Endothelial cell of umbilical vein (primary cell): Measurements from ENCODE around the gene KATNB1. TPM values are rescaled to one million over a fixed set of nuclear protein-coding genes. Genes with fewer than 3 reads are reported as not detected.

ENCODE experiments used
- BruUV-seq: library from RNA; stranded (reverse); fragments of 400-500 nt; replicated peaks from 2 replicates; lab custom pipeline; 2021; lab: Mats Ljungman, UMichigan
- CTCF ChIA-PET: fragments of 300-600, 350-600 bp; sonication (Branson Sonifier 250); formaldehyde crosslinking; loops from one replicate; lab custom pipeline; 2021; ENCODE audit warnings: antibody characterized with exemption, inconsistent platforms; lab: Charles Lee
- POLR2A ChIA-PET: fragments of 300-600, 350-600 bp; sonication (Branson Sonifier 250); formaldehyde crosslinking; loops from one replicate; lab custom pipeline; 2021; ENCODE audit warnings: antibody characterized with exemption, inconsistent platforms; lab: Charles Lee
- DNase-seq: peaks from one replicate; pipeline ENCODE4 v3.0.0-alpha.2; 2011; ENCODE audit warnings: low read depth, low spot score
- FAIRE-seq: peaks from 2 replicates; lab custom pipeline; 2011; peaks lifted over from hg19 to GRCh38; lab: Jason Lieb, UNC
- H2AFZ ChIP-seq: 2 replicates; pipeline ENCODE4 v1.6.0; 2012; ENCODE audit warnings: low read depth, low read length, control low read depth, inconsistent platforms
- H3K27ac ChIP-seq: 2 replicates; pipeline ENCODE4 v1.5.1; 2011; ENCODE audit warnings: low read depth, mild to moderate bottlenecking, control low read depth, low read length, moderate library complexity; ENCODE audit not compliant: insufficient read depth
- H3K27me3 ChIP-seq, 2 experiments: 2 replicates each; pipeline versions ENCODE4 v1.6.0 to v1.6.1; 2011; ENCODE audit warnings: low read length in 2 of 2, mixed read lengths in 1 of 2; ENCODE audit not compliant: control insufficient read depth in 2 of 2, insufficient read depth in 2 of 2
- H3K36me3 ChIP-seq, 2 experiments: 2 replicates in 1 of 2; 3 replicates in 1 of 2; pipeline ENCODE4 v1.5.1; 2011; ENCODE audit warnings: low read length in 2 of 2, mild to moderate bottlenecking in 1 of 2, moderate library complexity in 1 of 2; ENCODE audit not compliant: control insufficient read depth in 2 of 2, insufficient read depth in 2 of 2; ENCODE audit errors: extremely low read depth in 1 of 2
- H3K4me1 ChIP-seq: 3 replicates; pipeline ENCODE4 v1.5.1; 2011; ENCODE audit warnings: mild to moderate bottlenecking, low read length; ENCODE audit not compliant: control insufficient read depth, insufficient read depth; ENCODE audit errors: extremely low read depth
- H3K4me2 ChIP-seq: 2 replicates; pipeline ENCODE4 v1.6.1; 2011; ENCODE audit warnings: low read length, control low read depth, mixed read lengths; ENCODE audit not compliant: insufficient read depth
- H3K4me3 ChIP-seq, 3 experiments: fragments of 200-600 bp in 1 of 3; sonication (generic), shearing (Covaris generic) in 1 of 3; replicated peaks in 1 of 3; 2 replicates each; pipeline ENCODE4 v1.5.1; 2011 to 2016; ENCODE audit warnings: control low read depth in 3 of 3, low read length in 3 of 3, mild to moderate bottlenecking in 2 of 3, inconsistent platforms in 1 of 3, low read depth in 1 of 3, moderate library complexity in 1 of 3; ENCODE audit not compliant: insufficient read depth in 1 of 3
- H3K79me2 ChIP-seq: 2 replicates; pipeline ENCODE4 v1.6.0; 2012; ENCODE audit warnings: low read length, inconsistent platforms; ENCODE audit not compliant: control insufficient read depth, insufficient read depth
- H3K9ac ChIP-seq: replicated peaks from 2 replicates; pipeline ENCODE3; 2011; ENCODE audit warnings: low read length, control low read depth; ENCODE audit not compliant: insufficient read depth; ENCODE audit errors: extremely low read depth
- H3K9me1 ChIP-seq: replicated peaks from 3 replicates; pipeline ENCODE4 v1.6.0; 2011; ENCODE audit warnings: mild to moderate bottlenecking, low read length; ENCODE audit not compliant: control insufficient read depth, insufficient read depth; ENCODE audit errors: extremely low read depth
- H3K9me3 ChIP-seq: replicated peaks from 2 replicates; pipeline ENCODE4 v1.5.1; 2012; ENCODE audit warnings: low read length, inconsistent platforms; ENCODE audit not compliant: control insufficient read depth, insufficient read depth
- H4K20me1 ChIP-seq: replicated peaks from 2 replicates; pipeline ENCODE3; 2011; ENCODE audit warnings: mild to moderate bottlenecking, low read length; ENCODE audit not compliant: control insufficient read depth, insufficient read depth; ENCODE audit errors: extremely low read depth
- CTCF ChIP-seq, 2 donors: IDR thresholded peaks; 1 replicate in 1 of 2; 2 replicates in 1 of 2; pipeline ENCODE4 v1.5.1; 2011; ENCODE audit warnings: low read length in 2 of 2, mild to moderate bottlenecking in 2 of 2, moderate library complexity in 2 of 2, control low read depth in 1 of 2, inconsistent platforms in 1 of 2, low read depth in 1 of 2; ENCODE audit not compliant: insufficient read depth in 1 of 2; ENCODE audit errors: extremely low read depth in 1 of 2
- EZH2 ChIP-seq: IDR thresholded peaks from 2 replicates; pipeline ENCODE4 v1.6.1; 2012; ENCODE audit warnings: borderline replicate concordance, low read depth, mild to moderate bottlenecking, moderate library complexity, low read length, inconsistent platforms; ENCODE audit not compliant: severe bottlenecking
- POLR2A ChIP-seq: IDR thresholded peaks from 2 replicates; pipeline ENCODE4 v1.6.1; 2012; ENCODE audit warnings: low read depth, mild to moderate bottlenecking, control low read depth, low read length
- dilution Hi-C: fragments of 300-500 bp; cut with MboI; formaldehyde crosslinking; loops from one replicate; pipeline ENCODE4 v1.15.0; 2019; ENCODE audit warnings: low sequenced_read_pairs; ENCODE audit not compliant: extremely low pct_ligation_motif_present
- intact Hi-C: fragments of 100-400 bp; cut with micrococcal nuclease; formaldehyde crosslinking; loops from one replicate; pipeline ENCODE4 v1.10.0; 2022
- polyA plus RNA-seq, 4 experiments: library from polyadenylated mRNA; depleted of rRNA in 3 of 4; stranded (reverse) in 3 of 4; unstranded in 1 of 4; fragments of >200 nt; gene quantifications; 2 replicates each; pipeline versions ENCODE4 v1.2.1 to v1.2.3, GENCODE V29; 2011 to 2012; ENCODE audit warnings: missing spikeins in 1 of 4
- total RNA-seq: library from RNA; stranded (reverse); gene quantifications from 2 replicates; pipeline ENCODE4 v1.2.3, GENCODE V29; 2021
- TF ChIP-seq, protein P1 (sequence below): IDR thresholded peaks from 2 replicates; pipeline ENCODE4 v1.6.1; 2011; ENCODE audit not compliant: insufficient read depth, insufficient read length

Gene KATNB1
- total and polyA plus RNA-seq, 2 donors (not counting 3 experiments of a cell fraction or from before 2014, with no cell fraction given) = 25.9 to 35.9 TPM

DNA sequence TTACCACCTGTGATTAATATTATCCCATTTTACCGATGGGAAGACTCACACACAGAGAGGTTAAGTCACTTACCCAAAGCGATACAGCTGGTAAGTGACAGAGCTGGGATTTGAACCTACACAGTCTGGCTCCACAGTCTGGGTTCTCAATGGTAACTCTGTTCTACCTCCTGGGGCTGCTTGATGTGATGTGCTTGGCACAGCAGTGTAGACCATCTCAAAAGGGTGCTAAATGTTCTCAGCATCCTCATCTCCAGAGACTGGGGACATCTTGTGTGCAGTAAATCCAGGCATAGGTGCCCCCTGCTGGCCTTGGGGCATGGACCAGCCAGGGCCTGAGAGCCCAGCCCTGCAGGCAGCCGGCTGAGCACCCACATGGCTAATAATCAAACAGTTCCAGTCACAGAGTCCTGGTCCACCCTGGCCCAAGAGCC is 15.4 kb upstream of the KATNB1 start:
- CTCF ChIA-PET = interaction anchor here (0.8 to 4.4 kb wide), 5 partner anchors 10 to 144 kb away, joined by 3 to 63 read pairs (median 3); no protein-coding TSS in a partner anchor
- H3K4me3 ChIP-seq = no peak overlapping the region
- no peaks in the 10 kb centered on the region for H3K79me2 ChIP-seq
- POLR2A ChIA-PET = no interaction called here
- BruUV-seq = no TSS peak
- H3K4me2 ChIP-seq = no peak overlapping the region
- TF ChIP-seq CTCF (IDR thresholded peaks at IDR 0.05; ENCODE audit: extremely low read depth in 1 of 2, insufficient read depth in 1 of 2, low read depth in 1 of 2, low read length in 2 of 2) = peak; percentile 70 to 83
- TF ChIP-seq, protein P1, sequence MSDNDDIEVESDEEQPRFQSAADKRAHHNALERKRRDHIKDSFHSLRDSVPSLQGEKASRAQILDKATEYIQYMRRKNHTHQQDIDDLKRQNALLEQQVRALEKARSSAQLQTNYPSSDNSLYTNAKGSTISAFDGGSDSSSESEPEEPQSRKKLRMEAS = no peak
- TF ChIP-seq POLR2A = no peak
- TF ChIP-seq EZH2 = no peak
- H3K4me1 ChIP-seq = no peaks in the 10 kb centered on the region
- peaks cover 0 to 6% of the 10 kb centered on the region in 2 experiments for H3K27me3 ChIP-seq
- intact Hi-C loops = loop anchor here (1.0 to 2.0 kb wide), 4 partner anchors 71 to 144 kb away; no protein-coding TSS in a partner anchor
- no peaks in the 10 kb centered on the region for H3K9me1 ChIP-seq
- no peaks in the 10 kb centered on the region for H4K20me1 ChIP-seq
- dilution Hi-C loops = no loop called here
- no peaks in the 10 kb centered on the region for H3K36me3 ChIP-seq
- H3K9ac ChIP-seq = no peak overlapping the region
- FAIRE-seq (no peak), DNase-seq (peak; percentile 53)
- H3K9me3 ChIP-seq = no peaks in the 10 kb centered on the region
- no peak overlapping the region for H3K27ac ChIP-seq
- H2AFZ ChIP-seq = no peak overlapping the region
